Measurements from ENCODE around the gene DNTT.
"Not testable (repeated sequence)": the region's sequence is repeated elsewhere in the genome, so short reads cannot be mapped to it uniquely, and the experiment has no call there.

DNTT gene

GRCh38 chr10:96276831-96277230 lies 27.4 kb upstream of the DNTT start:
- DNase-seq, result no peak

GRCh38 chr10:96279191-96279641 lies 25.0 kb upstream of the DNTT start:
- DNase-seq, result no peak

- DNase-seq, result no peak
Observed at GRCh38 chr10:96280859-96281258, 23.4 kb upstream of the DNTT start.

- DNase-seq, result no peak
Observed at GRCh38 chr10:96281444-96282029, 22.7 kb upstream of the DNTT start.

- no peak for DNase-seq
Observed at GRCh38 chr10:96283351-96283750, 20.9 kb upstream of the DNTT start.

- no peak for DNase-seq
Observed at GRCh38 chr10:96283756-96284155, 20.5 kb upstream of the DNTT start.

- no peak for DNase-seq
Observed at GRCh38 chr10:96285331-96285752, 18.9 kb upstream of the DNTT start.

GRCh38 chr10:96287392-96288105 lies 16.7 kb upstream of the DNTT start:
- DNase-seq, result peak in 1 of 2 donors; percentile 6

- peak in 1 of 2 donors; percentile 21 for DNase-seq
Observed at GRCh38 chr10:96288151-96288621, 16.0 kb upstream of the DNTT start.

GRCh38 chr10:96289218-96289910 lies 14.9 kb upstream of the DNTT start:
- no peak for DNase-seq

GRCh38 chr10:96290368-96291133 lies 13.7 kb upstream of the DNTT start:
- DNase-seq, result no peak

GRCh38 chr10:96292971-96293920 lies 11.0 kb upstream of the DNTT start:
- peak in 1 of 2 donors; percentile 61 for DNase-seq

GRCh38 chr10:96295475-96295874 lies 8.8 kb upstream of the DNTT start:
- no peak for DNase-seq

- no peak for DNase-seq
Observed at GRCh38 chr10:96297486-96297885, 6.7 kb upstream of the DNTT start.

- no peak for DNase-seq
Observed at GRCh38 chr10:96298362-96298761, 5.9 kb upstream of the DNTT start.

- peak in 1 of 2 donors; percentile 78 for DNase-seq
Observed at GRCh38 chr10:96299383-96299782, 4.9 kb upstream of the DNTT start.

GRCh38 chr10:96301616-96302015 lies 2.6 kb upstream of the DNTT start:
- DNase-seq, result no peak

- DNase-seq, result no peak
Observed at GRCh38 chr10:96305019-96305418, 785 bp downstream of the DNTT start.

- DNase-seq, result peak in 1 of 2 donors; percentile 63
Observed at GRCh38 chr10:96306516-96306915, 2.3 kb downstream of the DNTT start.

GRCh38 chr10:96308854-96309253 lies 4.6 kb downstream of the DNTT start:
- DNase-seq, result not testable (repeated sequence)

GRCh38 chr10:96309628-96310320 lies 5.5 kb downstream of the DNTT start:
- no peak for DNase-seq
